Measurements from ENCODE around the gene NUB1. TPM values are rescaled to one million over a fixed set of nuclear protein-coding genes. Genes with fewer than 3 reads are reported as not detected.

NUB1 gene
- polyA plus RNA-seq, 6 donors from 2014 or later = 36.5 to 89.7 (median 71.1) TPM

GRCh38 chr7:151308256-151308655, 33.4 kb upstream of the NUB1 start:
- Mint-ChIP-seq H3K9me3 (peaks cover 0 to 5% (median 0%) of the 10 kb centered on the region in 7 donors), H3K36me3 (no peaks in the 10 kb centered on the region), H3K27ac (no peak overlapping the region), H3K4me1 (peaks cover 3 to 16% (median 16%) of the 10 kb centered on the region in 3 donors), H3K27me3 (peaks cover 23 to 49% (median 29%) of the 10 kb centered on the region in 3 donors), H3K4me3 (no peak overlapping the region)
- no peak for ATAC-seq (ENCODE audit: low read depth in 2 of 2)
- DNase-seq = no peak

- ATAC-seq (ENCODE audit: low read depth in 2 of 2) = no peak
- Mint-ChIP-seq H3K27me3 (peaks cover 23 to 44% (median 29%) of the 10 kb centered on the region in 3 donors), H3K27ac (no peak overlapping the region), H3K4me3 (no peak overlapping the region), H3K4me1 (peaks cover under 1 to 13% (median 12%) of the 10 kb centered on the region in 3 donors), H3K9me3 (peaks cover 0 to 5% (median 0%) of the 10 kb centered on the region in 7 donors), H3K36me3 (no peaks in the 10 kb centered on the region)
- DNase-seq = no peak
Measured at GRCh38 chr7:151308791-151309190, 32.8 kb upstream of the NUB1 start.

GRCh38 chr7:151309311-151309710, 32.3 kb upstream of the NUB1 start:
- Mint-ChIP-seq H3K36me3 (no peaks in the 10 kb centered on the region), H3K4me3 (no peak overlapping the region), H3K27me3 (peaks cover 23 to 39% (median 29%) of the 10 kb centered on the region in 3 donors), H3K27ac (no peak overlapping the region), H3K4me1 (peaks cover 0 to 10% (median 9%) of the 10 kb centered on the region in 3 donors), H3K9me3 (peaks cover 0 to 5% (median 0%) of the 10 kb centered on the region in 7 donors)
- no peak for ATAC-seq (ENCODE audit: low read depth in 2 of 2)
- DNase-seq = no peak

- no peak for DNase-seq
- peaks cover 0 to 5% (median 0%) of the 10 kb centered on the region in 7 donors for H3K9me3 Mint-ChIP-seq
- H3K36me3 Mint-ChIP-seq = no peaks in the 10 kb centered on the region
- ATAC-seq (ENCODE audit: low read depth in 2 of 2) = no peak
- H3K27me3 Mint-ChIP-seq = peaks cover 14 to 26% (median 18%) of the 10 kb centered on the region in 3 donors
- H3K27ac Mint-ChIP-seq = peak overlapping the region in 1 of 6 donors; percentile 15
- no peak overlapping the region for H3K4me3 Mint-ChIP-seq
- peaks cover 4 to 6% (median 4%) of the 10 kb centered on the region in 3 donors for H3K4me1 Mint-ChIP-seq
Measured at GRCh38 chr7:151310578-151310977, 31.0 kb upstream of the NUB1 start.

GRCh38 chr7:151311294-151311864, 30.2 kb upstream of the NUB1 start:
- no peak overlapping the region for H3K27ac Mint-ChIP-seq
- no peaks in the 10 kb centered on the region for H3K36me3 Mint-ChIP-seq
- DNase-seq (no peak), ATAC-seq (ENCODE audit: low read depth in 2 of 2) (no peak)
- H3K4me3 Mint-ChIP-seq = peak overlapping the region in 1 of 8 donors; percentile 41
- H3K4me1 Mint-ChIP-seq = peaks cover 4 to 6% (median 4%) of the 10 kb centered on the region in 3 donors
- peaks cover 8 to 19% (median 10%) of the 10 kb centered on the region in 3 donors for H3K27me3 Mint-ChIP-seq
- peaks cover 0 to 5% (median 0%) of the 10 kb centered on the region in 7 donors for H3K9me3 Mint-ChIP-seq

- Mint-ChIP-seq H3K9me3 (peaks cover 0 to 5% (median 0%) of the 10 kb centered on the region in 7 donors), H3K4me3 (no peak overlapping the region), H3K27ac (no peak overlapping the region), H3K36me3 (no peaks in the 10 kb centered on the region), H3K27me3 (peaks cover under 1 to 9% (median 7%) of the 10 kb centered on the region in 3 donors), H3K4me1 (peaks cover 4 to 6% (median 4%) of the 10 kb centered on the region in 3 donors)
- ATAC-seq (ENCODE audit: low read depth in 2 of 2) (no peak), DNase-seq (no peak)
Measured at GRCh38 chr7:151312356-151312755, 29.3 kb upstream of the NUB1 start.

GRCh38 chr7:151312831-151313809, 28.5 kb upstream of the NUB1 start:
- Mint-ChIP-seq H3K27me3 (peaks cover 0 to 3% (median 1%) of the 10 kb centered on the region in 3 donors), H3K36me3 (no peaks in the 10 kb centered on the region), H3K9me3 (peaks cover 0 to 5% (median 0%) of the 10 kb centered on the region in 7 donors), H3K27ac (no peak overlapping the region), H3K4me1 (peaks cover 4 to 6% (median 4%) of the 10 kb centered on the region in 3 donors), H3K4me3 (no peak overlapping the region)
- ATAC-seq (ENCODE audit: low read depth in 2 of 2) = no peak
- no peak for DNase-seq

- Mint-ChIP-seq H3K36me3 (peaks cover 5% of the 10 kb centered on the region in 2 donors), H3K27me3 (peaks cover 0 to 3% (median 0%) of the 10 kb centered on the region in 3 donors), H3K9me3 (peaks cover 1 to 9% (median 6%) of the 10 kb centered on the region in 7 donors), H3K4me1 (peaks cover 4 to 6% (median 4%) of the 10 kb centered on the region in 3 donors), H3K4me3 (no peak overlapping the region), H3K27ac (no peak overlapping the region)
- ATAC-seq (ENCODE audit: low read depth in 2 of 2) (no peak), DNase-seq (no peak)
Measured at GRCh38 chr7:151313857-151314256, 27.8 kb upstream of the NUB1 start.

GRCh38 chr7:151314401-151314800, 27.2 kb upstream of the NUB1 start:
- H3K27me3 Mint-ChIP-seq = peaks cover 0 to 2% (median 0%) of the 10 kb centered on the region in 3 donors
- H3K27ac Mint-ChIP-seq = no peak overlapping the region
- no peak for DNase-seq
- peaks cover 4 to 6% (median 4%) of the 10 kb centered on the region in 3 donors for H3K4me1 Mint-ChIP-seq
- H3K36me3 Mint-ChIP-seq = peaks cover 9 to 10% of the 10 kb centered on the region in 2 donors
- no peak for ATAC-seq (ENCODE audit: low read depth in 2 of 2)
- H3K9me3 Mint-ChIP-seq = peaks cover 7 to 15% (median 12%) of the 10 kb centered on the region in 7 donors
- H3K4me3 Mint-ChIP-seq = peak overlapping the region in 2 of 8 donors; percentile 29 to 37

GRCh38 chr7:151315038-151315655, 26.5 kb upstream of the NUB1 start:
- peaks cover 4 to 6% (median 4%) of the 10 kb centered on the region in 3 donors for H3K4me1 Mint-ChIP-seq
- H3K36me3 Mint-ChIP-seq = peaks cover 9 to 12% of the 10 kb centered on the region in 2 donors
- peak overlapping the region in 2 of 6 donors; percentile 15 to 88 for H3K27ac Mint-ChIP-seq
- peak; percentile 72 for DNase-seq
- peak overlapping the region in 1 of 8 donors; percentile 48 for H3K4me3 Mint-ChIP-seq
- peaks cover 8 to 22% (median 19%) of the 10 kb centered on the region in 7 donors for H3K9me3 Mint-ChIP-seq
- peak; percentile 92 to 95 for ATAC-seq (ENCODE audit: low read depth in 2 of 2)
- no peaks in the 10 kb centered on the region for H3K27me3 Mint-ChIP-seq

GRCh38 chr7:151316896-151317295, 24.7 kb upstream of the NUB1 start:
- H3K27ac Mint-ChIP-seq = no peak overlapping the region
- H3K4me1 Mint-ChIP-seq = peaks cover 4 to 6% (median 4%) of the 10 kb centered on the region in 3 donors
- ATAC-seq (ENCODE audit: low read depth in 2 of 2) (no peak), DNase-seq (no peak)
- peak overlapping the region in 1 of 8 donors; percentile 12 for H3K4me3 Mint-ChIP-seq
- peaks cover 9 to 12% of the 10 kb centered on the region in 2 donors for H3K36me3 Mint-ChIP-seq
- peaks cover 8 to 19% (median 14%) of the 10 kb centered on the region in 7 donors for H3K9me3 Mint-ChIP-seq
- no peaks in the 10 kb centered on the region for H3K27me3 Mint-ChIP-seq

GRCh38 chr7:151317936-151318335, 23.7 kb upstream of the NUB1 start:
- peaks cover 8 to 19% (median 14%) of the 10 kb centered on the region in 7 donors for H3K9me3 Mint-ChIP-seq
- DNase-seq = no peak
- H3K4me1 Mint-ChIP-seq = peaks cover 4 to 6% (median 4%) of the 10 kb centered on the region in 3 donors
- no peak for ATAC-seq (ENCODE audit: low read depth in 2 of 2)
- H3K4me3 Mint-ChIP-seq = no peak overlapping the region
- no peak overlapping the region for H3K27ac Mint-ChIP-seq
- peaks cover 9 to 12% of the 10 kb centered on the region in 2 donors for H3K36me3 Mint-ChIP-seq
- peaks cover 0 to 4% (median 0%) of the 10 kb centered on the region in 3 donors for H3K27me3 Mint-ChIP-seq

GRCh38 chr7:151319189-151319588, 22.4 kb upstream of the NUB1 start:
- DNase-seq = no peak
- ATAC-seq (ENCODE audit: low read depth in 2 of 2) = no peak
- H3K36me3 Mint-ChIP-seq = peaks cover 9 to 12% of the 10 kb centered on the region in 2 donors
- H3K4me1 Mint-ChIP-seq = peaks cover 4 to 6% (median 4%) of the 10 kb centered on the region in 3 donors
- peak overlapping the region in 1 of 8 donors; percentile 29 for H3K4me3 Mint-ChIP-seq
- H3K27ac Mint-ChIP-seq = no peak overlapping the region
- H3K9me3 Mint-ChIP-seq = peaks cover 8 to 19% (median 14%) of the 10 kb centered on the region in 7 donors
- peaks cover 0 to 4% (median 0%) of the 10 kb centered on the region in 3 donors for H3K27me3 Mint-ChIP-seq
